HepG2 (cell line): ENCODE data around the gene PSKH1. TPM values are rescaled to one million over a fixed set of nuclear protein-coding genes. Genes with fewer than 3 reads are reported as not detected.

Source experiments
- CBX2 ChIP-seq, 2 experiments: fragments of 200-600 bp in 1 of 2; sonication (generic); formaldehyde crosslinking in 1 of 2; IDR thresholded peaks; 2 replicates each; pipeline versions ENCODE4 v1.7.0 to v1.8.1; 2018 to 2022; ENCODE audit warnings: low read depth in 2 of 2, low read length in 1 of 2, mild to moderate bottlenecking in 1 of 2, missing genetic modification reagents in 1 of 2
- KDM6A ChIP-seq: IDR thresholded peaks from 2 replicates; pipeline ENCODE4 v1.6.1; 2016; ENCODE audit warnings: low read depth
- MBNL3 ChIP-seq: fragments of 250-450 bp; sonication (Bioruptor Pico); conservative IDR thresholded peaks from 2 replicates; pipeline ENCODE4 v1.8.0; 2022; ENCODE audit warnings: mild to moderate bottlenecking, inconsistent platforms
- NFIC ChIP-seq: IDR thresholded peaks from 2 replicates; pipeline ENCODE4 v1.6.1; 2012; ENCODE audit warnings: mild to moderate bottlenecking, low read length, inconsistent platforms
- PAWR ChIP-seq: sonication (generic); formaldehyde crosslinking; IDR thresholded peaks from 2 replicates; pipeline ENCODE4 v1.4.0; 2020; ENCODE audit warnings: missing genetic modification reagents, mild to moderate bottlenecking, borderline replicate concordance
- PCBP2 ChIP-seq: fragments of 200-400 bp; formaldehyde crosslinking; optimal IDR thresholded peaks from 2 replicates; pipeline ENCODE3; 2018; ENCODE audit warnings: low read length, low read depth; ENCODE audit not compliant: poor library complexity, severe bottlenecking
- SNAPC2 ChIP-seq: sonication (generic); formaldehyde crosslinking; IDR thresholded peaks from 2 replicates; pipeline ENCODE4 v1.8.1; 2022; ENCODE audit warnings: mild to moderate bottlenecking, missing genetic modification reagents
- TBX2 ChIP-seq: sonication (generic); formaldehyde crosslinking; IDR thresholded peaks from 2 replicates; pipeline ENCODE4 v1.5.0; 2020; ENCODE audit warnings: missing genetic modification reagents, mild to moderate bottlenecking, borderline replicate concordance
- ZC3H13 ChIP-seq: sonication (generic); formaldehyde crosslinking; IDR thresholded peaks from 2 replicates; pipeline ENCODE4 v1.8.1; 2023; ENCODE audit warnings: mild to moderate bottlenecking, missing genetic modification reagents, moderate library complexity
- ZNF24 ChIP-seq: fragments of 450-650 bp; IDR thresholded peaks from 2 replicates; pipeline ENCODE4 v1.6.1; 2017; ENCODE audit warnings: antibody characterized with exemption, mild to moderate bottlenecking
- ZNF260 ChIP-seq: sonication (generic); formaldehyde crosslinking; IDR thresholded peaks from 2 replicates; pipeline ENCODE4 v1.4.0; 2020; ENCODE audit warnings: missing genetic modification reagents, low read depth, mild to moderate bottlenecking, borderline replicate concordance
- ZNF317 ChIP-seq: sonication (generic); formaldehyde crosslinking; IDR thresholded peaks from 2 replicates; pipeline ENCODE4 v1.5.0; 2020; ENCODE audit warnings: mild to moderate bottlenecking, missing genetic modification reagents
- ZNF33B ChIP-seq: sonication (generic); formaldehyde crosslinking; IDR thresholded peaks from 2 replicates; pipeline ENCODE4 v1.5.1; 2020; ENCODE audit warnings: mild to moderate bottlenecking, missing genetic modification reagents
- ZSCAN9 ChIP-seq: IDR thresholded peaks from 2 replicates; pipeline ENCODE4 v1.6.1; 2016; ENCODE audit warnings: borderline replicate concordance
- polyA plus RNA-seq, 8 experiments: library from polyadenylated mRNA; depleted of rRNA in 3 of 8; stranded (reverse) in 7 of 8; unstranded in 1 of 8; fragments of >200 nt; fragmentation: Illumina TruSeq in 4 of 8; extraction: Trizol in 4 of 8; gene quantifications; 2 replicates each; pipeline versions ENCODE4 v1.2.1 to v1.2.3, GENCODE V29; 2011 to 2016; ENCODE audit warnings: low read depth in 4 of 8, missing spikeins in 1 of 8, mixed read lengths in 1 of 8; ENCODE audit not compliant: insufficient read depth in 1 of 8
- total RNA-seq, 5 experiments: library from RNA; depleted of rRNA; stranded (reverse); fragments of >200 nt; fragmentation: Illumina TruSeq; extraction: Trizol; gene quantifications; 2 replicates each; pipeline ENCODE4 v1.2.3, GENCODE V29; 2016; ENCODE audit warnings: low read depth in 1 of 5
- TF ChIP-seq, protein P1 (sequence below): sonication (generic); formaldehyde crosslinking; IDR thresholded peaks from 2 replicates; pipeline ENCODE4 v1.4.0; 2020; ENCODE audit warnings: missing genetic modification reagents
- TF ChIP-seq, protein P2 (sequence below): sonication (generic); formaldehyde crosslinking; IDR thresholded peaks from 2 replicates; pipeline ENCODE4 v1.4.0; 2020; ENCODE audit warnings: missing genetic modification reagents
- TF ChIP-seq, protein P3 (sequence below): sonication (generic); formaldehyde crosslinking; IDR thresholded peaks from 2 replicates; pipeline ENCODE4 v1.4.0; 2020; ENCODE audit warnings: missing genetic modification reagents
- TF ChIP-seq, protein P4 (sequence below): sonication (generic); formaldehyde crosslinking; IDR thresholded peaks from 2 replicates; pipeline ENCODE4 v1.5.1; 2020; ENCODE audit warnings: missing genetic modification reagents, mild to moderate bottlenecking, borderline replicate concordance

The PSKH1 gene
- total and polyA plus RNA-seq, 2 of the 13 experiments (the other 11 are each of a cell fraction or from before 2014, with no cell fraction given) = 8.4 to 19.1 TPM

DNA sequence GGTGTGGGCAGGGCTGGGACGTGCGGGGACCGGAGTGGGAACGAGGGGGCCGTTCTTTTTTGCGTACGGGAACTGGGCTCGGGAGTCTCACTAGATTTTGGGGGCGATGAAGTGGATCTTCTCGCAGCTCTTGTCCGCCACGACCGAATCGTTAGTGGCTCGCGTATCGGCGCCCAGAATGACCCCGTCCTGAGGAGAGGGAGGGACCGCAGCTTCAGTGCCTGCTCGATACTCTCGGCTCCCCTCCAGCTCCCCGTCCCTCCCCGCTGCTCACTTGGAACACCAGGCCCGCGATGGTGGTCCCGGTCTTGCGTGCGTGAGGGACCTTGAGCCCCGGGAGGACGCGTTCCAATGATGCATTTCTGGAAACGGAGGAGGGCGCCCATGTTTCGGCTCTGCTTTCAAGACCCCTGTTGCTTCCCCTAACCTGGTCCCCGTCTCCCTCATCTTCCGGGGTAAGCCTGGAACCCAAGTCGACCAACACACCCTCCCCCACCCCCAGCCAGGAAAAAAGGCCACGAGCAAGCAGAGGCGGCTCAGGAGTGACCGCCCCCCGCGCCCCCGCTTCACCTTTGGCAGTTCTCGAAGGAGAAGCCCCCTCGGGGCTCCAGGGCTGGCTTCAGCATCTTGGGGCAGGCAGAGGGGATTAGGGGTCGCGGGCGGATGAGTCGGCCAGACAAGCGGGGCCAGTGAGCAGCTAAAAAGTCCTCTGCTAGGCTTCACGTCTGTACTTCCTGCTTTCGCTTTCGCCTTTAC lies 43.2 kb downstream of the PSKH1 start, which contains the start of gene PSMB10 (continued):
- TF ChIP-seq, protein P1, sequence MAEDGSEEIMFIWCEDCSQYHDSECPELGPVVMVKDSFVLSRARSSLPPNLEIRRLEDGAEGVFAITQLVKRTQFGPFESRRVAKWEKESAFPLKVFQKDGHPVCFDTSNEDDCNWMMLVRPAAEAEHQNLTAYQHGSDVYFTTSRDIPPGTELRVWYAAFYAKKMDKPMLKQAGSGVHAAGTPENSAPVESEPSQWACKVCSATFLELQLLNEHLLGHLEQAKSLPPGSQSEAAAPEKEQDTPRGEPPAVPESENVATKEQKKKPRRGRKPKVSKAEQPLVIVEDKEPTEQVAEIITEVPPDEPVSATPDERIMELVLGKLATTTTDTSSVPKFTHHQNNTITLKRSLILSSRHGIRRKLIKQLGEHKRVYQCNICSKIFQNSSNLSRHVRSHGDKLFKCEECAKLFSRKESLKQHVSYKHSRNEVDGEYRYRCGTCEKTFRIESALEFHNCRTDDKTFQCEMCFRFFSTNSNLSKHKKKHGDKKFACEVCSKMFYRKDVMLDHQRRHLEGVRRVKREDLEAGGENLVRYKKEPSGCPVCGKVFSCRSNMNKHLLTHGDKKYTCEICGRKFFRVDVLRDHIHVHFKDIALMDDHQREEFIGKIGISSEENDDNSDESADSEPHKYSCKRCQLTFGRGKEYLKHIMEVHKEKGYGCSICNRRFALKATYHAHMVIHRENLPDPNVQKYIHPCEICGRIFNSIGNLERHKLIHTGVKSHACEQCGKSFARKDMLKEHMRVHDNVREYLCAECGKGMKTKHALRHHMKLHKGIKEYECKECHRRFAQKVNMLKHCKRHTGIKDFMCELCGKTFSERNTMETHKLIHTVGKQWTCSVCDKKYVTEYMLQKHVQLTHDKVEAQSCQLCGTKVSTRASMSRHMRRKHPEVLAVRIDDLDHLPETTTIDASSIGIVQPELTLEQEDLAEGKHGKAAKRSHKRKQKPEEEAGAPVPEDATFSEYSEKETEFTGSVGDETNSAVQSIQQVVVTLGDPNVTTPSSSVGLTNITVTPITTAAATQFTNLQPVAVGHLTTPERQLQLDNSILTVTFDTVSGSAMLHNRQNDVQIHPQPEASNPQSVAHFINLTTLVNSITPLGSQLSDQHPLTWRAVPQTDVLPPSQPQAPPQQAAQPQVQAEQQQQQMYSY = 0 out of 2 replicates have a peak, but pooled peaks have one; percentile 50
- TF ChIP-seq NFIC = no peak
- no peak for TF ChIP-seq ZSCAN9 (CRISPR knock-in tag)
- TF ChIP-seq ZNF260 (CRISPR knock-in tag) = no peak
- TF ChIP-seq ZNF33B (CRISPR knock-in tag) = no peak
- 0 out of 2 replicates have a peak, but pooled peaks have one; percentile 74 for TF ChIP-seq PAWR
- TF ChIP-seq, protein P2, sequence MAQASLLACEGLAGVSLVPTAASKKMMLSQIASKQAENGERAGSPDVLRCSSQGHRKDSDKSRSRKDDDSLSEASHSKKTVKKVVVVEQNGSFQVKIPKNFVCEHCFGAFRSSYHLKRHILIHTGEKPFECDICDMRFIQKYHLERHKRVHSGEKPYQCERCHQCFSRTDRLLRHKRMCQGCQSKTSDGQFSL (CRISPR knock-in tag) = 0 out of 2 replicates have a peak, but pooled peaks have one; percentile 13
- TF ChIP-seq ZNF317 (CRISPR knock-in tag) = no peak
- TF ChIP-seq ZNF24 = no peak
- no peak; the same call in 1 of the 2 replicates for TF ChIP-seq KDM6A (CRISPR knock-in tag)
- TF ChIP-seq, protein P3, sequence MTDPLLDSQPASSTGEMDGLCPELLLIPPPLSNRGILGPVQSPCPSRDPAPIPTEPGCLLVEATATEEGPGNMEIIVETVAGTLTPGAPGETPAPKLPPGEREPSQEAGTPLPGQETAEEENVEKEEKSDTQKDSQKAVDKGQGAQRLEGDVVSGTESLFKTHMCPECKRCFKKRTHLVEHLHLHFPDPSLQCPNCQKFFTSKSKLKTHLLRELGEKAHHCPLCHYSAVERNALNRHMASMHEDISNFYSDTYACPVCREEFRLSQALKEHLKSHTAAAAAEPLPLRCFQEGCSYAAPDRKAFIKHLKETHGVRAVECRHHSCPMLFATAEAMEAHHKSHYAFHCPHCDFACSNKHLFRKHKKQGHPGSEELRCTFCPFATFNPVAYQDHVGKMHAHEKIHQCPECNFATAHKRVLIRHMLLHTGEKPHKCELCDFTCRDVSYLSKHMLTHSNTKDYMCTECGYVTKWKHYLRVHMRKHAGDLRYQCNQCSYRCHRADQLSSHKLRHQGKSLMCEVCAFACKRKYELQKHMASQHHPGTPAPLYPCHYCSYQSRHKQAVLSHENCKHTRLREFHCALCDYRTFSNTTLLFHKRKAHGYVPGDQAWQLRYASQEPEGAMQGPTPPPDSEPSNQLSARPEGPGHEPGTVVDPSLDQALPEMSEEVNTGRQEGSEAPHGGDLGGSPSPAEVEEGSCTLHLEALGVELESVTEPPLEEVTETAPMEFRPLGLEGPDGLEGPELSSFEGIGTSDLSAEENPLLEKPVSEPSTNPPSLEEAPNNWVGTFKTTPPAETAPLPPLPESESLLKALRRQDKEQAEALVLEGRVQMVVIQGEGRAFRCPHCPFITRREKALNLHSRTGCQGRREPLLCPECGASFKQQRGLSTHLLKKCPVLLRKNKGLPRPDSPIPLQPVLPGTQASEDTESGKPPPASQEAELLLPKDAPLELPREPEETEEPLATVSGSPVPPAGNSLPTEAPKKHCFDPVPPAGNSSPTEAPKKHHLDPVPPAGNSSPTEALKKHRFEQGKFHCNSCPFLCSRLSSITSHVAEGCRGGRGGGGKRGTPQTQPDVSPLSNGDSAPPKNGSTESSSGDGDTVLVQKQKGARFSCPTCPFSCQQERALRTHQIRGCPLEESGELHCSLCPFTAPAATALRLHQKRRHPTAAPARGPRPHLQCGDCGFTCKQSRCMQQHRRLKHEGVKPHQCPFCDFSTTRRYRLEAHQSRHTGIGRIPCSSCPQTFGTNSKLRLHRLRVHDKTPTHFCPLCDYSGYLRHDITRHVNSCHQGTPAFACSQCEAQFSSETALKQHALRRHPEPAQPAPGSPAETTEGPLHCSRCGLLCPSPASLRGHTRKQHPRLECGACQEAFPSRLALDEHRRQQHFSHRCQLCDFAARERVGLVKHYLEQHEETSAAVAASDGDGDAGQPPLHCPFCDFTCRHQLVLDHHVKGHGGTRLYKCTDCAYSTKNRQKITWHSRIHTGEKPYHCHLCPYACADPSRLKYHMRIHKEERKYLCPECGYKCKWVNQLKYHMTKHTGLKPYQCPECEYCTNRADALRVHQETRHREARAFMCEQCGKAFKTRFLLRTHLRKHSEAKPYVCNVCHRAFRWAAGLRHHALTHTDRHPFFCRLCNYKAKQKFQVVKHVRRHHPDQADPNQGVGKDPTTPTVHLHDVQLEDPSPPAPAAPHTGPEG (CRISPR knock-in tag) = no peak; the same call in 1 of the 2 replicates
- no peak for TF ChIP-seq MBNL3 (CRISPR knock-in tag)
- TF ChIP-seq ZC3H13 (CRISPR knock-in tag) = peak; percentile 74; the same call in 1 of the 2 replicates
- no peak for TF ChIP-seq CBX2 (IDR thresholded peaks at IDR 0.05; ENCODE audit: low read depth, low read length)
- TF ChIP-seq CBX2 (CRISPR knock-in tag; IDR thresholded peaks at IDR 0.05; ENCODE audit: low read depth) = no peak
- TF ChIP-seq, protein P4, sequence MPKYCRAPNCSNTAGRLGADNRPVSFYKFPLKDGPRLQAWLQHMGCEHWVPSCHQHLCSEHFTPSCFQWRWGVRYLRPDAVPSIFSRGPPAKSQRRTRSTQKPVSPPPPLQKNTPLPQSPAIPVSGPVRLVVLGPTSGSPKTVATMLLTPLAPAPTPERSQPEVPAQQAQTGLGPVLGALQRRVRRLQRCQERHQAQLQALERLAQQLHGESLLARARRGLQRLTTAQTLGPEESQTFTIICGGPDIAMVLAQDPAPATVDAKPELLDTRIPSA (CRISPR knock-in tag) = no peak
- TF ChIP-seq SNAPC2 (CRISPR knock-in tag) = no peak
- TF ChIP-seq PCBP2 = peak; percentile 7
- TF ChIP-seq TBX2 (CRISPR knock-in tag) = peak; percentile 53; the same call in 1 of the 2 replicates
